GM10248 (cell line): ENCODE data around the gene C1QTNF7.

Source experiments
- CTCF ChIA-PET: fragments of 300-600 bp; sonication (Branson Sonifier 250); formaldehyde crosslinking; extraction: SDS; loops from one replicate; lab custom pipeline; 2021; ENCODE audit warnings: antibody characterized with exemption; lab: Yijun Ruan, JAX
- POLR2A ChIA-PET: fragments of 350-650 bp; sonication (Branson Sonifier 250); formaldehyde crosslinking; extraction: SDS; loops from one replicate; lab custom pipeline; 2020; ENCODE audit warnings: antibody characterized with exemption; lab: Yijun Ruan, JAX
- DNase-seq: peaks from one replicate; pipeline ENCODE4 v3.0.0; 2012; ENCODE audit errors: extremely low spot score
- CTCF ChIP-seq: IDR thresholded peaks from 2 replicates; pipeline ENCODE4 v1.5.1; 2012; ENCODE audit warnings: mild to moderate bottlenecking, low read depth; ENCODE audit errors: extremely low read depth, missing control alignments, control extremely low read depth

Gene C1QTNF7

GRCh38 chr4:15385928-15386327 lies 41.9 kb upstream of the C1QTNF7 start:
- ChIA-PET CTCF (interaction anchor here (1.2 to 3.9 kb wide), 2 partner anchors 9 to 10 kb away, joined by 4 to 26 read pairs; no protein-coding TSS in a partner anchor), POLR2A (no interaction called here)
- no peak for DNase-seq
- no peak for TF ChIP-seq CTCF

GRCh38 chr4:15390494-15390893 lies 37.3 kb upstream of the C1QTNF7 start:
- no peak for TF ChIP-seq CTCF
- DNase-seq: no peak
- CTCF ChIA-PET: no interaction called here
- POLR2A ChIA-PET: no interaction called here

- no peak for TF ChIP-seq CTCF
- ChIA-PET POLR2A (no interaction called here), CTCF (interaction anchor here (1.1 kb wide), 1 partner anchor 154 kb away, joined by 3 read pairs; no protein-coding TSS in a partner anchor)
- no peak for DNase-seq
These were observed 35.6 kb upstream of the C1QTNF7 start for GRCh38 chr4:15392053-15392805.

GRCh38 chr4:15395311-15395710 lies 32.5 kb upstream of the C1QTNF7 start:
- TF ChIP-seq CTCF: no peak
- ChIA-PET CTCF (interaction anchor here (0.8 to 4.9 kb wide), 19 partner anchors 10 to 1740 kb away, joined by 3 to 44 read pairs (median 8); no protein-coding TSS in a partner anchor), POLR2A (no interaction called here)
- DNase-seq: no peak

- peak; percentile 63 for TF ChIP-seq CTCF
- DNase-seq: peak; percentile 56
- POLR2A ChIA-PET: no interaction called here
- CTCF ChIA-PET: interaction anchor here (0.8 to 4.9 kb wide), 28 partner anchors 10 to 1744 kb away, joined by 3 to 44 read pairs (median 5); no protein-coding TSS in a partner anchor
These were observed 31.6 kb upstream of the C1QTNF7 start for GRCh38 chr4:15396157-15396800.

- ChIA-PET CTCF (interaction anchor here (0.8 to 4.9 kb wide), 11 partner anchors 8 to 1743 kb away, joined by 3 to 44 read pairs (median 17); no protein-coding TSS in a partner anchor), POLR2A (no interaction called here)
- no peak for DNase-seq
- no peak for TF ChIP-seq CTCF
These were observed 29.8 kb upstream of the C1QTNF7 start for GRCh38 chr4:15398001-15398400.
